Lower lobe of right lung (tissue), 2 donors: ENCODE measurements around the gene CPT1A. TPM values are rescaled to one million over a fixed set of nuclear protein-coding genes. Genes with fewer than 3 reads are reported as not detected.

Experiments used
- ATAC-seq, 2 donors: fragments of 200-7000 bp; cut with Tn5 transposase; one replicate each; pipeline ENCODE4 v1.9.1; 2020 to 2022; ENCODE audit warnings: mild to moderate bottlenecking in 2 of 2, moderate library complexity in 2 of 2
- DNase-seq: peaks from one replicate; pipeline ENCODE4 v3.0.0-alpha.2; 2020
- H3K27ac ChIP-seq: fragments of 200-600 bp; one replicate; pipeline ENCODE4 v1.8.0; 2022
- H3K27me3 ChIP-seq: fragments of 200-600 bp; one replicate; pipeline ENCODE4 v1.8.0; 2022; ENCODE audit warnings: low read depth
- H3K36me3 ChIP-seq: fragments of 200-600 bp; one replicate; pipeline ENCODE4 v1.8.0; 2022; ENCODE audit warnings: mild to moderate bottlenecking
- H3K4me1 ChIP-seq: fragments of 200-600 bp; one replicate; pipeline ENCODE4 v1.8.0; 2022
- H3K4me3 ChIP-seq: fragments of 200-600 bp; one replicate; pipeline ENCODE4 v1.8.0; 2022; ENCODE audit warnings: mild to moderate bottlenecking
- H3K9me3 ChIP-seq: fragments of 200-600 bp; one replicate; pipeline ENCODE4 v1.8.0; 2022
- CTCF ChIP-seq: fragments of 200-600 bp; IDR thresholded peaks from one replicate; pipeline ENCODE4 v1.8.0; 2022; ENCODE audit warnings: antibody characterized with exemption, mild to moderate bottlenecking
- intact Hi-C: fragments of 100-400 bp; cut with DNase I; formaldehyde crosslinking; loops from one replicate; pipeline ENCODE4 v1.11.0; 2022
- total RNA-seq: library from RNA; stranded (reverse); fragmentation: NEBNext Ultra II Directional; extraction: Animal tissue kit (Norgen Biotek cat#: 25700); gene quantifications from one replicate; pipeline ENCODE4 v1.2.1, GENCODE V29; 2021
- donor health status: DM: no; HTN: yes; CAD: no; lungs with severe emphysema.

The CPT1A gene
- total RNA-seq, 1 donor from 2014 or later = 88.4 TPM

- no peak for TF ChIP-seq CTCF
- ATAC-seq (no peak), DNase-seq (no peak)
- Histone ChIP-seq H3K4me1 (peaks cover 5% of the 10 kb centered on the region), H3K27ac (no peak overlapping the region), H3K36me3 (peaks cover 43% of the 10 kb centered on the region), H3K9me3 (no peaks in the 10 kb centered on the region), H3K4me3 (no peak overlapping the region), H3K27me3 (no peaks in the 10 kb centered on the region)
- intact Hi-C loops = no loop called here
These were observed 25.4 kb downstream of the CPT1A start for GRCh38 chr11:68816251-68816776.

DNA sequence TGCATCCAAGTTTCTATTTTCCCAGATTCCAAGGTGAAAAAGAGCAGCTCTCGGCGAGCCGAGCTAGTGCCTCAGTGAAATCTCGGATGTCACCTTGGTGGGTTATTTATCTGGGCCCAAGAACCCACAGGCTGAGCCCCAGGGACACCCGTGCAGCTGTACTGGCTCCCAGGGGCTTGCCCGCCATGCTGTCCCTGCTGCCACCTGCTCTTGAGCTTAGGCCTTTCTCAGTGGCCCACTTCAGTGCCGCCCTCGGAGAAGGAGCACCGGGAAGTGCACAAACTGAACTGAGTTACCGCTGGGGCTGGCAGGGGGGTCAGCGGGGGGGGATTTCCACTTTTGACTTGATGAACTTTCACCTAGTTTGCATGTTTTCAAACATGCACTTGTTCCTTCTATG, 27.9 kb downstream of the CPT1A start:
- no peak for TF ChIP-seq CTCF
- Histone ChIP-seq H3K9me3 (no peaks in the 10 kb centered on the region), H3K27me3 (no peaks in the 10 kb centered on the region), H3K4me1 (peaks cover 10% of the 10 kb centered on the region), H3K4me3 (no peak overlapping the region), H3K36me3 (peaks cover 62% of the 10 kb centered on the region), H3K27ac (no peak overlapping the region)
- intact Hi-C loops = no loop called here
- DNase-seq (no peak), ATAC-seq (no peak)

DNA sequence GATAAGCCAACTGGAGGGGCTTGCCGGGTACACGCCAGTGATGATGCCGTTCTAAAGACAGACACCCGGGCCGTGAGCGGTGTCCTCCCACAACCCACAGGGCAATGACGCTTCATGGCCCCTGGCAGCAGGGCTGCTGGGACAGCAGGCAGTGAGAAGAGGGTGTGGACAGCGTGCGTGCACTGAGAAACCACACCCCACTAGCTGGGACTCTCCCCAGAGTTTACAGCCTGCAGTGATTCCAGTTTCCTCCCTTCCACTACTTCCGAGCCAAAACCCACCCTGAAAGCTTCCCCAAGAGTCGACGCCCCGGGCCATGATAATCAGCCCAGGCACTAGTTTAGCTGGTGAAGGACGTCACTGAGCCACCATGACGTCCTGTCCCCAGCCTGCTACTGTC, 29.2 kb downstream of the CPT1A start:
- no peak for TF ChIP-seq CTCF
- no peak for ATAC-seq
- Histone ChIP-seq H3K27ac (no peak overlapping the region), H3K4me1 (peaks cover 10% of the 10 kb centered on the region), H3K36me3 (peaks cover 72% of the 10 kb centered on the region), H3K27me3 (no peaks in the 10 kb centered on the region), H3K9me3 (no peaks in the 10 kb centered on the region), H3K4me3 (no peak overlapping the region)
- intact Hi-C loops = no loop called here
- DNase-seq = no peak

DNA sequence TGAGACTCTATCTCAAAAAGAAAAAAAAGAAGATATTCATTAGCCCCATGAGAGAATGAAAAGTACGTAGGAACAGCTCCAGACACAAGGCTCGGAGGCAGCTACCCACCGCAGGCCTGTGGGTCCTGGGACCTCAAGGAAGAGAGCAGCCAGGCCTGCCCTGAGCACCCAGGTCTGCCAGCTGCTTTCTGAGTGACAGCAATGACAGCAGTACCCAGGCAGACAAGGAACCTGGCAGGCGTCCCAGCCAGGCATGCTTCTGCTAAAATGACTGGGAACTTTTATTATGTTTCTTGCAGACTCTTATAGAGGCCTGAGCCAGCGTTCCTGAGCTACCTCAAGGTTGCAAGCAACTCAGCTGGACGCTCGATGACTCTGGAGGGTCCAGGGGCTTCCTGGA, 31.6 kb downstream of the CPT1A start:
- H3K4me1 ChIP-seq = peaks cover 10% of the 10 kb centered on the region
- H3K27me3 ChIP-seq = no peaks in the 10 kb centered on the region
- no peak overlapping the region for H3K27ac ChIP-seq
- H3K9me3 ChIP-seq = no peaks in the 10 kb centered on the region
- DNase-seq = no peak
- H3K4me3 ChIP-seq = no peak overlapping the region
- TF ChIP-seq CTCF = no peak
- peaks cover 89% of the 10 kb centered on the region for H3K36me3 ChIP-seq
- ATAC-seq = no peak
- intact Hi-C loops = no loop called here

- peaks cover 10% of the 10 kb centered on the region for H3K4me1 ChIP-seq
- intact Hi-C loops = no loop called here
- H3K4me3 ChIP-seq = no peak overlapping the region
- DNase-seq (no peak), ATAC-seq (no peak)
- H3K27ac ChIP-seq = no peak overlapping the region
- no peaks in the 10 kb centered on the region for H3K27me3 ChIP-seq
- H3K36me3 ChIP-seq = peaks cover 89% of the 10 kb centered on the region
- no peaks in the 10 kb centered on the region for H3K9me3 ChIP-seq
- no peak for TF ChIP-seq CTCF
These were observed 32.2 kb downstream of the CPT1A start for GRCh38 chr11:68809506-68809905.

GRCh38 chr11:68808787-68809186, 32.9 kb downstream of the CPT1A start:
- DNase-seq (no peak), ATAC-seq (no peak)
- H3K36me3 ChIP-seq = peaks cover 89% of the 10 kb centered on the region
- TF ChIP-seq CTCF = no peak
- no peak overlapping the region for H3K4me3 ChIP-seq
- no peak overlapping the region for H3K27ac ChIP-seq
- no peaks in the 10 kb centered on the region for H3K27me3 ChIP-seq
- no peaks in the 10 kb centered on the region for H3K9me3 ChIP-seq
- peaks cover 10% of the 10 kb centered on the region for H3K4me1 ChIP-seq
- intact Hi-C loops = no loop called here
